GM12873 (cell line): ENCODE results near the gene FUT1.

Experiments used
- CTCF ChIP-seq: IDR thresholded peaks from 2 replicates; pipeline ENCODE4 v1.5.1; 2012; ENCODE audit warnings: low read depth, mild to moderate bottlenecking, moderate library complexity, low read length, control low read depth; ENCODE audit not compliant: insufficient read depth; ENCODE audit errors: missing control alignments

FUT1 gene

DNA sequence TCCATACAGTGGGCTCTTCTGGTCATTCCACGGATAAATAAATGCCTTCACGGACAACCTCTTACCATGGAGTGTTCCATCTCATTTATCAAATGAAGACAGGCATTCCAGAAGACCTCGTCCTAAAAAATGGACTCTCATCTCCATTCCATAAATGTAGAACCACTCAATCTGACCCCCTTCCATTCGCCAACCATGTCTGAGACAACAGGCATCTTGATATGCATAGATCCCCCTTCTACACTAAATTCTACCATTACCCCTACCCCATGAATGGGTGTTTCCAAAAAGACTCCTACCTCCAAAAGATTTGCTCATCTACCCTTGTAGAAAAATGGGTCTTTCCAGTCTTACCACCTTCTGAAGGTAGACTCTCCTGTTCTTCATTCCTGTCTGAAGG lies 21.0 kb downstream of the FUT1 start:
- TF ChIP-seq CTCF, result no peak

- TF ChIP-seq CTCF, result no peak
Measured at GRCh38 chr19:48728911-48729664, 23.4 kb downstream of the FUT1 start.

- no peak for TF ChIP-seq CTCF
Measured at GRCh38 chr19:48726556-48726955, 25.9 kb downstream of the FUT1 start.

GRCh38 chr19:48724796-48725753 lies 27.4 kb downstream of the FUT1 start:
- no peak for TF ChIP-seq CTCF

DNA sequence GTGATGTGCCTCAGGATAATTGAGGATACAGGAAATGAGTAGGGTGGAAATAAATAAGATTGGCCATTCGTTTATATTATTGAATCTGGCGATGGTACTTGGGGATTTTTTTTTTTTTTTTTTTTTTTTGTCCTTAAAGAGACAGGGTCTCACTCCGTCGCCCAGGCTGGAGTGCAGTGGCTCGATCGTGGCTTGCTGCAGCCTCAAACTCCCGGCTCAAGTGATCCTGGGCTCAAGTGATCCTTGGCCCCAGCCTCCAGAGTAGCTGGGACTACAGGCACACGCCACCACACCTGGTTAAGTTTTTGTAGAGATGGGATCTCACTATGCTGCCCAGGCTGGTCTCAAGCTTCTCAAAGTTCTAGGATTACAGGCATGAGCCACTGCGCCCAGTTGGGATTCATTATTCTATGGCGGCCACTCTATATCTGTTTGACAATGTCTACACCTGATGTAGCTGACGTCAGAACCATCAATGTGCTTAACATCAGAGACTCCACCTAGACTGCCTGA lies 30.2 kb downstream of the FUT1 start:
- no peak for TF ChIP-seq CTCF

DNA sequence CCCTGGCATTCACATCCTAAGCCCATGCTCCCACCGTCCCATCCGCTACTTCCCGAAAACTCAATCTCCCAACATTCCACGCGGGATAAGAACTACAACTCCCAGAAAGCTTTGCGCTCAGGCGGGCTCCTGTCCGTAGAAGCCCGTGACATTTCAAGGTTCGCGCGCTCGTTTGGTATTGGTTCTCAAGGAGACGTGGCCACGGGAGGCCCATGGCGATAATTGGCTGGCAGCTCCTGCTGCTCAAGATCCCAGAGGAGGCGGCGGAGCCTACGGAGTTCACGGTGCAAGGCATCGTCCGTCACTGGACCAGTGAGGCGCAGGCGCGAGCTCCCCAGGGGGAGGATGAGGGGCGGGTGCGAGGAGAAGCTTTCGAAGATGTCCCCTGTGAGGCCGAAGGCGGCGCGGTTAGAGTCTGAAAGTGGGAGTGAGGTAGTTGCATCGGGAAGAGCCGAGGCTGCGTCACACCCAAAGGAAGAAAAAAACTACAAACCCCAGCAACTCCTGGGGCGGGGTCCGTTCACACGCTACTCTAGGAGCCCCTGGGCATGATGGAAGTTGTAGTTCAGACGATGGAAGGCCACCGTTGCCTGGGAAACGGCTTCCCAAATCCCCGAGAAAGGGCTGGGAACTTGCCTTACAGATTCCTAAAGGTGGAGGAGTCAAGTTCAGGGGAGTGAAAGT lies 31.7 kb downstream of the FUT1 start:
- no peak for TF ChIP-seq CTCF
